Upper lobe of right lung (tissue), 1 donor: ENCODE results near the gene SLC7A14. TPM values are rescaled to one million over a fixed set of nuclear protein-coding genes. Genes with fewer than 3 reads are reported as not detected.

Experiments
- ATAC-seq: fragments of 200-7000 bp; cut with Tn5 transposase; one replicate; pipeline ENCODE4 v1.9.1; 2020; ENCODE audit warnings: mild to moderate bottlenecking, moderate library complexity
- DNase-seq: peaks from one replicate; pipeline ENCODE4 v3.0.0-alpha.2; 2020
- H3K27ac ChIP-seq: fragments of 200-600 bp; one replicate; pipeline ENCODE4 v1.8.0; 2022
- H3K27me3 ChIP-seq: fragments of 200-600 bp; one replicate; pipeline ENCODE4 v1.8.0; 2022; ENCODE audit warnings: mild to moderate bottlenecking
- H3K36me3 ChIP-seq: fragments of 200-600 bp; one replicate; pipeline ENCODE4 v1.8.0; 2022
- H3K4me1 ChIP-seq: fragments of 200-600 bp; one replicate; pipeline ENCODE4 v1.8.0; 2022
- H3K4me3 ChIP-seq: fragments of 200-600 bp; one replicate; pipeline ENCODE4 v1.8.0; 2022; ENCODE audit warnings: mild to moderate bottlenecking
- H3K9me3 ChIP-seq: fragments of 200-600 bp; one replicate; pipeline ENCODE4 v1.8.0; 2022
- intact Hi-C: fragments of 100-400 bp; cut with DNase I; formaldehyde crosslinking; loops from one replicate; pipeline ENCODE4 v1.11.0; 2022
- total RNA-seq: library from RNA; stranded (reverse); fragmentation: NEBNext Ultra II Directional; extraction: Animal tissue kit (Norgen Biotek cat#: 25700); gene quantifications from one replicate; pipeline ENCODE4 v1.2.1, GENCODE V29; 2021
- TF ChIP-seq, protein P1 (sequence below): fragments of 200-600 bp; IDR thresholded peaks from one replicate; pipeline ENCODE4 v1.8.0; 2022; ENCODE audit warnings: antibody characterized with exemption
- donor health status: DM: no; HTN: yes; CAD: no; lungs with severe emphysema.

The SLC7A14 gene
- total RNA-seq, 1 donor from 2014 or later, result not detected

DNA sequence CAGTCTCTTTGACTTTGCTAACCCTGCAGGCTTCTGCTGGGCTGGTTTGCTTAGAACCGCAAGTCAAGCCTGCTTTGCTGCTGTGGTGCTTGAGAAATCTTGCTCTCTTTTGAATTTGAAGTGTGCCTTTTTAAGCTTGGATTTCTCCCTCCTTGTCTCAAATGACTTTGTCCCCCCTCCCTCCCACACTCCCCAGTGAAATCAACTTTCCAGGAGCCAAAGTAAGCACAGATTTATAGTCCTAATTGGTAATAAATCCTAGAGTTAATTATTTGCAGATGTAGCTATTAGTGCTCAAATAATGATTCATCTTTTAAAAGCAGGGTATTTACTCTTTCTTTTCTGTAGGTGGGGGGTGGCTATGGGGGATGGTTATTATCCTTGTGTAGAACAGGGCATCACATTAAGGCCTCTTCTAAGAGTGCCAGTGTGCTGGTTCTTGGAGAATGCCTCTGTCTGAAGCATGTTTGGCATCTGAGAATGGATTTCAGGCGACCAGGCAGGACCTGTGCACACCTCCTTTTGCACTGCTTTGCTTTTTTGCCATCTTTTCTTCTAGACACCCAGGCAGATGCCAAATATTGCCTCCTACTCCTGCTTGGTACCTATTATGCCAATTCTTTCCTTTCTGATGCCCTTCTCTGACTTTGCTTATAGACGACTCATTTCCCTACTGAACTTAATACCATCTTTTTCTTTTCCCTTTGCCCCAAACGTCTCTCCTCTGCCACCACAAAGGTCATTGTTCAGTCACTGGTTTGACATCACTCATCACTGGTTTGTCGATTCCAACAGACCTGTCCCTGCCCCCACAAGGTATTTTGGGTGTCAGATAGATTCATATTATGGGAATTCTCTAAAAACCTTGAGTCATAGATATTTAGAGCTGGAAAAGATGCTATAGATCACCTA, 116.5 kb downstream of the SLC7A14 start:
- Histone ChIP-seq H3K9me3 (no peaks in the 10 kb centered on the region), H3K36me3 (no peaks in the 10 kb centered on the region), H3K27ac (no peak overlapping the region), H3K27me3 (no peaks in the 10 kb centered on the region), H3K4me3 (no peak overlapping the region), H3K4me1 (no peaks in the 10 kb centered on the region)
- DNase-seq (no peak), ATAC-seq (no peak)
- TF ChIP-seq, protein P1, sequence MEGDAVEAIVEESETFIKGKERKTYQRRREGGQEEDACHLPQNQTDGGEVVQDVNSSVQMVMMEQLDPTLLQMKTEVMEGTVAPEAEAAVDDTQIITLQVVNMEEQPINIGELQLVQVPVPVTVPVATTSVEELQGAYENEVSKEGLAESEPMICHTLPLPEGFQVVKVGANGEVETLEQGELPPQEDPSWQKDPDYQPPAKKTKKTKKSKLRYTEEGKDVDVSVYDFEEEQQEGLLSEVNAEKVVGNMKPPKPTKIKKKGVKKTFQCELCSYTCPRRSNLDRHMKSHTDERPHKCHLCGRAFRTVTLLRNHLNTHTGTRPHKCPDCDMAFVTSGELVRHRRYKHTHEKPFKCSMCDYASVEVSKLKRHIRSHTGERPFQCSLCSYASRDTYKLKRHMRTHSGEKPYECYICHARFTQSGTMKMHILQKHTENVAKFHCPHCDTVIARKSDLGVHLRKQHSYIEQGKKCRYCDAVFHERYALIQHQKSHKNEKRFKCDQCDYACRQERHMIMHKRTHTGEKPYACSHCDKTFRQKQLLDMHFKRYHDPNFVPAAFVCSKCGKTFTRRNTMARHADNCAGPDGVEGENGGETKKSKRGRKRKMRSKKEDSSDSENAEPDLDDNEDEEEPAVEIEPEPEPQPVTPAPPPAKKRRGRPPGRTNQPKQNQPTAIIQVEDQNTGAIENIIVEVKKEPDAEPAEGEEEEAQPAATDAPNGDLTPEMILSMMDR, result no peak
- intact Hi-C loops, result no loop called here

DNA sequence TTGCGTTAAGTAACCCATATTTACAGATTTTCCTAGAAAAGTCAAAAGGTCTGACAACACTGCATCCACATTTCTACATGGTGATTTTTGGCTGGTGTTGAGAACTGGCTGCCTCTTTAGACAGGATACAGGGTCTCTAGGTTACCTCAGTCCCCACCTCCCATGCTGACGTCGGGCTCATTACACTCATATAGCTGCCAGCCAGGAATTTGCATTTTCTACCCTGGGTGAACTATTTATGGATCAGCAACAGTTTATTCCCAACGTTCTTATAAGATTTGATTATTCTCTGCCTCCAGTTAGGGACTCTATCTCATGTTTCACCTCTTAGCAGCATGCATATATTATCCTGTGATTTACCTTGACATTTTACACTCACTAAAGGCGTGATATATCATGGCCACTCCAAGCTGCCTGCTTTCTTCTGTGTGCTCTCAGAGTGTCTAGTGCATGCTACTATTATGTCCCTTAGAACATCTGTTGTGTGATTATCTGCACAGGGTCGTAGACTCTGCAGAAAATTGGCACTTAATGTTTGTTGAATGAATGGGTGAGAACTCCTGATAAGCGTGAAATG, 118.2 kb downstream of the SLC7A14 start:
- Histone ChIP-seq H3K4me3 (no peak overlapping the region), H3K36me3 (no peaks in the 10 kb centered on the region), H3K27ac (no peak overlapping the region), H3K27me3 (no peaks in the 10 kb centered on the region), H3K9me3 (no peaks in the 10 kb centered on the region), H3K4me1 (no peaks in the 10 kb centered on the region)
- DNase-seq (no peak), ATAC-seq (no peak)
- TF ChIP-seq, protein P1, result no peak
- intact Hi-C loops, result no loop called here

DNA sequence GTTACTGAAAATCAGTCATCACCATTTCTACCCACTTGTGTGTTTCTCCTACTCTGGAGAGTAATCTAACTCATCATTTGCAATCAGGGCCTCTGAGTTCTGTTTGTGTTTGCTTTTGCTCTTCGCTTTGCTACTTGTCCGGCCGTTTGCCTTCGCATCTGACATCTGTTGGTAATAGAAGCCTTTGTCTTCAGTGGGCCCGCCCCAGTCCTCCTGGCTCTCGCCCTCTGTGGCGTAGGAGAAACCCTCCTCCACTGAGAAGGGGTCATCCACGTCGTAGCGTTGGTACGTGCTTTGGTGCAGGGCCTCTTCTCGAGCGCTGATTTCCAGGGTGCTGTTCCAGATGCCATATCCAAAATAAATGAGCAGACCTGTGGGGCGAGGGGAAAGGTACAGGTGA, 118.9 kb downstream of the SLC7A14 start:
- H3K36me3 ChIP-seq, result no peaks in the 10 kb centered on the region
- TF ChIP-seq, protein P1, result no peak
- no peak overlapping the region for H3K4me3 ChIP-seq
- intact Hi-C loops, result no loop called here
- H3K9me3 ChIP-seq, result no peaks in the 10 kb centered on the region
- no peaks in the 10 kb centered on the region for H3K27me3 ChIP-seq
- ATAC-seq (no peak), DNase-seq (no peak)
- no peak overlapping the region for H3K27ac ChIP-seq
- no peaks in the 10 kb centered on the region for H3K4me1 ChIP-seq

DNA sequence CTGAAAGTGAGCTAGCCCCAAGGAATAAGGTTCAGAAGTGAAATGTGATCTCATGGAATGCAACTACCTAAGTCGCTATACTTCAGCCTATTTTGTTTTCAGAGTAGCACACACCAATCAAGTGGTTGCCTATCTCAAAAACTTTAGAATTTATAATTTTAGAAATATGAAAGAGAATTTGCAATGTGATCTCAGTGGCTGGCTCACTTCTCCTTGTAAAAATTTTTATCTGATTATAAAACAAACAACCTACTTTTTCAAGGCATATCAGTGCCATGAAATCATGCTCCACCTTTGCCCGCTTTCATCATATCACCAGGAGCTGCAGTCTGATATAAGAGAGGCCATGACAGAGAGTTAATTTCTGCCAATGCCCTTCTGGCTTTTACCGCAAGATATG, 119.9 kb downstream of the SLC7A14 start:
- intact Hi-C loops, result no loop called here
- H3K27ac ChIP-seq, result no peak overlapping the region
- H3K9me3 ChIP-seq, result no peaks in the 10 kb centered on the region
- H3K4me3 ChIP-seq, result no peak overlapping the region
- H3K27me3 ChIP-seq, result no peaks in the 10 kb centered on the region
- TF ChIP-seq, protein P1, result no peak
- H3K4me1 ChIP-seq, result no peaks in the 10 kb centered on the region
- no peak for DNase-seq
- no peak for ATAC-seq
- H3K36me3 ChIP-seq, result no peaks in the 10 kb centered on the region

DNA sequence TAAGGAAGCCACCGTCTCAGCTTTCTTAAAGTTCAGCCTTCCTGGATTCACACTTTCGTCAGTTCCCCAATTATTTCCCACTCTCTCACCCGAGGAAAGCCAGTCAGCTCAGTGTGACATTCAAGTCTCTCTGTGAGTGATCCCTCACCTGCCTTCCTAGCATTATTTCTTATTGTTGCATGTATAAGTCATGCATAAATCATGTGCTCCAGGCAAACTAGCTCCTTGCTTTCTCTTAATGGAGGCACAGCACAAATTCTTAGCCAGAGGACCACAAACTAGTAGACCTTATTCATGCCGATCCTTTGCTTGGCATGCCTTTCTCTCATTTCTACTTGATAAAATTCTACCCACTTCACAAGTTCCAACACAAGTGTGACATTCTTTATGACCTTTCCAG, 122.9 kb downstream of the SLC7A14 start:
- no peaks in the 10 kb centered on the region for H3K4me1 ChIP-seq
- H3K27ac ChIP-seq, result no peak overlapping the region
- TF ChIP-seq, protein P1, result no peak
- no peak for ATAC-seq
- no peaks in the 10 kb centered on the region for H3K36me3 ChIP-seq
- intact Hi-C loops, result no loop called here
- H3K9me3 ChIP-seq, result no peaks in the 10 kb centered on the region
- no peaks in the 10 kb centered on the region for H3K27me3 ChIP-seq
- DNase-seq, result no peak
- H3K4me3 ChIP-seq, result no peak overlapping the region
